LNCaP clone FGC (cell line): ENCODE results near the gene SMOC2.

Source experiments
- DNase-seq: peaks from one replicate; pipeline ENCODE4 v3.0.0-alpha.2; 2011; ENCODE audit warnings: low read depth
- H3K4me3 ChIP-seq: 2 replicates; pipeline ENCODE4 v1.5.1; 2011; ENCODE audit warnings: mild to moderate bottlenecking, low read depth, low read length, control low read depth
- CTCF ChIP-seq: IDR thresholded peaks from 2 replicates; pipeline ENCODE4 v1.5.1; 2012; ENCODE audit warnings: mild to moderate bottlenecking; ENCODE audit not compliant: control insufficient read depth, insufficient read depth; ENCODE audit errors: extremely low read depth

The SMOC2 gene

GRCh38 chr6:168716581-168716980 lies 275.6 kb downstream of the SMOC2 start:
- TF ChIP-seq CTCF = no peak
- no peak for DNase-seq
- H3K4me3 ChIP-seq = no peak overlapping the region

- DNase-seq = no peak
- TF ChIP-seq CTCF = no peak
- H3K4me3 ChIP-seq = no peak overlapping the region
Observed at GRCh38 chr6:168717491-168717890, 276.5 kb downstream of the SMOC2 start.
